SK-N-SH (cell line): ENCODE results near the gene RECK. TPM values are rescaled to one million over a fixed set of nuclear protein-coding genes. Genes with fewer than 3 reads are reported as not detected.

ENCODE experiments used
- CTCF ChIA-PET: fragments of 300-600, 350-600 bp; formaldehyde crosslinking; extraction: SDS; loops from one replicate; lab custom pipeline; 2021; lab: Yijun Ruan, JAX
- POLR2A ChIA-PET: fragments of 350-600 bp; sonication (Branson Sonifier 250); formaldehyde crosslinking; extraction: SDS; loops from one replicate; lab custom pipeline; 2020; ENCODE audit warnings: antibody characterized with exemption, inconsistent platforms; lab: Yijun Ruan, JAX
- DNase-seq: peaks from one replicate; pipeline ENCODE4 v3.0.0; 2012
- H2AFZ ChIP-seq: fragments of 200-600 bp; sonication (generic); 2 replicates; pipeline ENCODE4 v1.8.1; 2016; ENCODE audit warnings: antibody characterized with exemption, mild to moderate bottlenecking, low read depth
- H3F3A ChIP-seq: fragments of 200-600 bp; sonication (generic); replicated peaks from 2 replicates; pipeline ENCODE3; 2016; ENCODE audit warnings: antibody characterized with exemption, mild to moderate bottlenecking; ENCODE audit not compliant: insufficient read depth
- H3K27ac ChIP-seq, 2 experiments: fragments of 200-500 bp in 1 of 2; fragments of 200-600 bp in 1 of 2; sonication (Bioruptor generic) in 1 of 2; sonication (generic), shearing (Covaris generic) in 1 of 2; 2 replicates each; pipeline versions ENCODE4 v1.5.1 to v1.6.1; 2014 to 2016; ENCODE audit warnings: low read depth in 2 of 2, inconsistent platforms in 1 of 2, low read length in 1 of 2, mild to moderate bottlenecking in 1 of 2, mixed read lengths in 1 of 2
- H3K27me3 ChIP-seq: fragments of 200-600 bp; sonication (generic), shearing (Covaris generic); 2 replicates; pipeline ENCODE4 v1.6.1; 2016; ENCODE audit warnings: mixed run types; ENCODE audit not compliant: insufficient read depth
- H3K36me3 ChIP-seq, 2 experiments: fragments of 200-500 bp in 1 of 2; fragments of 200-600 bp in 1 of 2; sonication (Bioruptor generic) in 1 of 2; sonication (generic) in 1 of 2; replicated peaks in 1 of 2; 2 replicates each; pipeline versions ENCODE3 to v1.5.1; 2014 to 2016; ENCODE audit warnings: low read length in 1 of 2, mild to moderate bottlenecking in 1 of 2; ENCODE audit not compliant: insufficient read depth in 2 of 2, control insufficient read depth in 1 of 2
- H3K4me1 ChIP-seq, 2 experiments: fragments of 200-500 bp in 1 of 2; fragments of 200-600 bp in 1 of 2; sonication (Bioruptor generic) in 1 of 2; sonication (generic), shearing (Covaris generic) in 1 of 2; 2 replicates each; pipeline versions ENCODE4 v1.5.1 to v1.6.1; 2014 to 2016; ENCODE audit warnings: low read depth in 1 of 2, low read length in 1 of 2, mixed run types in 1 of 2; ENCODE audit not compliant: insufficient read depth in 2 of 2, control insufficient read depth in 1 of 2
- H3K4me2 ChIP-seq: fragments of 200-600 bp; sonication (generic), shearing (Covaris generic); 2 replicates; pipeline ENCODE4 v1.6.1; 2017; ENCODE audit warnings: mixed run types
- H3K4me3 ChIP-seq, 2 experiments: fragments of 200-500 bp in 1 of 2; fragments of 200-600 bp in 1 of 2; sonication (Bioruptor generic) in 1 of 2; sonication (generic), shearing (Covaris generic) in 1 of 2; 2 replicates each; pipeline versions ENCODE4 v1.5.1 to v1.8.1; 2014 to 2016; ENCODE audit warnings: low read depth in 2 of 2, inconsistent platforms in 1 of 2, low read length in 1 of 2, mild to moderate bottlenecking in 1 of 2, mixed read lengths in 1 of 2, moderate library complexity in 1 of 2
- H3K79me2 ChIP-seq: fragments of 200-600 bp; sonication (generic); 2 replicates; pipeline ENCODE4 v1.8.1; 2017; ENCODE audit warnings: mild to moderate bottlenecking; ENCODE audit not compliant: insufficient read depth
- H3K9ac ChIP-seq: fragments of 200-600 bp; sonication (generic); 2 replicates; pipeline ENCODE4 v1.6.1; 2017; ENCODE audit warnings: mixed run types
- H3K9me2 ChIP-seq: fragments of 200-600 bp; sonication (generic); 2 replicates; pipeline ENCODE4 v1.6.1; 2017; ENCODE audit warnings: mixed run types
- H3K9me3 ChIP-seq: fragments of 200-600 bp; sonication (generic); 2 replicates; pipeline ENCODE4 v1.6.1; 2017; ENCODE audit warnings: mixed run types, mild to moderate bottlenecking, moderate library complexity
- H4K20me1 ChIP-seq: fragments of 200-600 bp; sonication (generic); 2 replicates; pipeline ENCODE4 v1.6.1; 2017; ENCODE audit warnings: mild to moderate bottlenecking, mixed run types; ENCODE audit not compliant: insufficient read depth
- EZH2phosphoT487 ChIP-seq: fragments of 200-600 bp; sonication (generic); IDR thresholded peaks from 2 replicates; pipeline ENCODE4 v1.6.1; 2017; ENCODE audit warnings: low read depth, mixed run types, mild to moderate bottlenecking, antibody characterized with exemption, moderate library complexity, borderline replicate concordance
- GATA2 ChIP-seq: sonication (generic); formaldehyde crosslinking; IDR thresholded peaks from 2 replicates; pipeline ENCODE4 v1.5.0; 2020; ENCODE audit warnings: mild to moderate bottlenecking, missing genetic modification reagents
- IRF3 ChIP-seq: fragments of 150-350 bp; IDR thresholded peaks from 2 replicates; pipeline ENCODE4 v1.6.1; 2016; ENCODE audit warnings: mild to moderate bottlenecking, low read depth, low read length
- NRF1 ChIP-seq: IDR thresholded peaks from 2 replicates; pipeline ENCODE4 v1.6.1; 2012; ENCODE audit warnings: low read depth, mild to moderate bottlenecking, low read length
- POLR2AphosphoS5 ChIP-seq: IDR thresholded peaks from 2 replicates; pipeline ENCODE4 v1.6.1; 2012; ENCODE audit warnings: low read depth, low read length
- RCOR1 ChIP-seq: fragments of 150-350 bp; IDR thresholded peaks from 2 replicates; pipeline ENCODE4 v1.6.1; 2017; ENCODE audit warnings: antibody characterized with exemption, low read length
- TAF1 ChIP-seq: IDR thresholded peaks from 2 replicates; pipeline ENCODE4 v1.6.1; 2012; ENCODE audit warnings: low read depth, mild to moderate bottlenecking, low read length, moderate library complexity, borderline replicate concordance
- USF2 ChIP-seq: fragments of 150-350 bp; IDR thresholded peaks from 2 replicates; pipeline ENCODE4 v1.6.1; 2017; ENCODE audit warnings: antibody characterized with exemption, low read length, low read depth, borderline replicate concordance
- ZBTB33 ChIP-seq: IDR thresholded peaks from 2 replicates; pipeline ENCODE4 v1.4.0; 2012; ENCODE audit warnings: low read depth, borderline replicate concordance
- WGBS: methylation state at CpG from one replicate; pipeline ENCODE4 v1.1.6; 2017; ENCODE audit warnings: low lambda C conversion rate; 5-methylcytosine and 5-hydroxymethylcytosine counted together
- polyA plus RNA-seq, 3 experiments: library from polyadenylated mRNA; depleted of rRNA; stranded (reverse); fragments of >200 nt; gene quantifications; 2 replicates each; pipeline ENCODE4 v1.2.3, GENCODE V29; 2012

The RECK gene
- polyA plus RNA-seq, 1 of the 3 experiments (the other 2 are of a cell fraction) = 22.8 TPM

GRCh38 chr9:36074870-36075532 lies 38.3 kb downstream of the RECK start (continued):
- TF ChIP-seq POLR2AphosphoS5 (no peak), ZBTB33 (no peak), RCOR1 (no peak), NRF1 (no peak), TAF1 (no peak), USF2 (no peak), GATA2 (CRISPR knock-in tag) (no peak)

- no peak overlapping the region for H2AFZ ChIP-seq
- peaks cover 8% of the 10 kb centered on the region for H3F3A ChIP-seq
- no peak overlapping the region for H3K27ac ChIP-seq
- H3K4me1 ChIP-seq = peaks cover 12 to 21% of the 10 kb centered on the region in 2 experiments
- no peaks in the 10 kb centered on the region for H3K9me2 ChIP-seq
- peaks cover 28 to 41% of the 10 kb centered on the region in 2 experiments for H3K36me3 ChIP-seq
- H4K20me1 ChIP-seq = no peaks in the 10 kb centered on the region
- H3K9ac ChIP-seq = no peak overlapping the region
- H3K27me3 ChIP-seq = no peaks in the 10 kb centered on the region
- DNase-seq = no peak
- no peak for TF ChIP-seq USF2
- TF ChIP-seq IRF3 = no peak
- TF ChIP-seq EZH2phosphoT487 = no peak
- H3K4me2 ChIP-seq = no peak overlapping the region
- WGBS = 90% methylated on average over 1 of the region's 1 CpG
- H3K4me3 ChIP-seq = no peak overlapping the region
- no peaks in the 10 kb centered on the region for H3K9me3 ChIP-seq
- H3K79me2 ChIP-seq = no peaks in the 10 kb centered on the region; the same call in 1 of the 2 replicates
- ChIA-PET CTCF (no interaction called here), POLR2A (no interaction called here)
Measured at GRCh38 chr9:36078051-36078450, 41.3 kb downstream of the RECK start.
